WI38 (cell line): ENCODE results near the gene TRIM33.

ENCODE experiments used
- H3K4me3 ChIP-seq: 2 replicates; pipeline ENCODE4 v1.5.1; 2011; ENCODE audit warnings: low read depth, mild to moderate bottlenecking, control low read depth, low read length
- CTCF ChIP-seq: IDR thresholded peaks from 2 replicates; pipeline ENCODE4 v1.5.1; 2012; ENCODE audit warnings: low read depth, mild to moderate bottlenecking, control low read depth, low read length

Gene TRIM33

GRCh38 chr1:114511032-114511785 is at the start of gene TRIM33:
Gene TRIM33, minus strand, starts transcription at chr1:114511203. Its CDS starts 127 bp downstream, at chr1:114511076.
- H3K4me3 ChIP-seq: peak within 1 kb of the TSS; percentile 92
- TF ChIP-seq CTCF: no peak

- no peak overlapping the region for H3K4me3 ChIP-seq
- TF ChIP-seq CTCF: no peak
Measured at GRCh38 chr1:114559356-114559755, 48.4 kb upstream of the TRIM33 start.

- no peak overlapping the region for H3K4me3 ChIP-seq
- TF ChIP-seq CTCF: no peak
Measured at GRCh38 chr1:114558544-114558943, 47.5 kb upstream of the TRIM33 start.

GRCh38 chr1:114554577-114554976 is 43.6 kb upstream of the TRIM33 start:
- no peak for TF ChIP-seq CTCF
- H3K4me3 ChIP-seq: no peak overlapping the region

GRCh38 chr1:114552106-114552639 is 41.2 kb upstream of the TRIM33 start:
- TF ChIP-seq CTCF: no peak
- no peak overlapping the region for H3K4me3 ChIP-seq

- no peak overlapping the region for H3K4me3 ChIP-seq
- TF ChIP-seq CTCF: no peak
Measured at GRCh38 chr1:114551400-114551799, 40.4 kb upstream of the TRIM33 start.

GRCh38 chr1:114550336-114550735 is 39.3 kb upstream of the TRIM33 start:
- no peak for TF ChIP-seq CTCF
- no peak overlapping the region for H3K4me3 ChIP-seq
